HG02763 (cell line): Measurements from ENCODE around the gene ACOT12.
A peak's percentile ranks its signal among the peaks of the same experiment; 100 is the strongest.
"Not testable (repeated sequence)": the region's sequence is repeated elsewhere in the genome, so short reads cannot be mapped to it uniquely, and the experiment has no call there.

Experiments used
- ATAC-seq: cut with Tn5 transposase; IDR thresholded peaks from one replicate; pipeline ENCODE4 v1.9.1; 2021; ENCODE audit warnings: mild to moderate bottlenecking, moderate library complexity; ENCODE audit not compliant: unreplicated experiment

Gene ACOT12

GRCh38 chr5:81345411-81346003 lies 48.4 kb downstream of the ACOT12 start:
- ATAC-seq: no peak

DNA sequence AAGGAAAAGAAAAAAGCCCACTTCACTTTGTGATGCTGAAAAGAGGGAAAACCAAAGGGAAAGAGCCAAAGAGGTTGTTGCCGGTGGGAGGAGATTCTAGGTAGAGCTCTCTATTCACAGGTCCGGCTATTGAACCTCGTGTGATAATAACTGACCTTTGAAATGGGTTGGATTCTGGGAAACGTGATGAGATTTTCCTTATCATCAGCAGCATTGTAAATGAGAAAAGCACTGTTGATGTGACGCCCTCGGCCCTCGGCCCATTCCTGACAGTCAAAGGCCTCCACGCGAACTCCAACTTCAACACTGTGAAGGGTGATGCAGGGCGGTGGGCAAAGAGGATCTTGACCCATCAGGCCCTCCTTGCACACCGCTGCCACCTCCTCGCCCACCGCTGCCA lies 49.2 kb downstream of the ACOT12 start:
- no peak for ATAC-seq

DNA sequence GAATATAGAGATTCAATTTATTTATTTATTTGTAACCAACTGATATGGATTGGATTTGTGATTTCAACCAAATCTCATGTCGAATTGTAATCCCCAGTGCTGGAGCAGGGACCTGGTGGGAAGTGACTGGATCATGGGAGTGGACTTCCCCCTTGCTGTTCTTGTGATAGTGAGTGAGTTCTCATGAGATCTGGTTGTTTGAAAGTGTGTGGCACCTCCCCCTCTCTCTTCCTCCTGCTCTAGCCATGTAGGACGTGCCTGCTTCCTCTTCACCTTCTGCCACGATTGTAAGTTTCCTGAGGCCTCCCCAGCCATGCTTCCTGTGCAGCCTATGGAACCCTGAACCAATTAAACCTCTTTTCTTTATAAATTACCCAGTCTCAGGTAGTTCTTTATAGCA lies 55.7 kb downstream of the ACOT12 start:
- not testable (repeated sequence) for ATAC-seq

GRCh38 chr5:81337803-81338202 lies 56.1 kb downstream of the ACOT12 start:
- ATAC-seq: no peak

DNA sequence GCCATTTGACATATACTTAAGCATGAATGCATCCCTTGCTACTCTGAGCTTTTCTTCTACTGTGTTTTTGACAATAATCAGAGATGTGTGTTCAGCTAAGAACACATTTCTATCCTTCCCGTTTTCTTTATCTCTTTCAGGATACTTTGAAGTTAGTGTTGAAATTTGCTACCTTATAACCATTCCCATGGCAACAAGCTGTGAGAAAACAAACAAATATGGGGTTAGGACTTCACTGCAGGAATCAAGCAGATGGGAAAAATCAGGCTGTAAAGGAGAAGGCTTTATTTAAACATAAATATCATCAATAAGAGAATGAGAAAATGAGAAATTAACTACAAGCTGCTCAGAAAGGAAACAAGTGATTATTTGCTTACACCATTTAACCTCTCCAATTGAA lies 57.4 kb downstream of the ACOT12 start:
- no peak for ATAC-seq

DNA sequence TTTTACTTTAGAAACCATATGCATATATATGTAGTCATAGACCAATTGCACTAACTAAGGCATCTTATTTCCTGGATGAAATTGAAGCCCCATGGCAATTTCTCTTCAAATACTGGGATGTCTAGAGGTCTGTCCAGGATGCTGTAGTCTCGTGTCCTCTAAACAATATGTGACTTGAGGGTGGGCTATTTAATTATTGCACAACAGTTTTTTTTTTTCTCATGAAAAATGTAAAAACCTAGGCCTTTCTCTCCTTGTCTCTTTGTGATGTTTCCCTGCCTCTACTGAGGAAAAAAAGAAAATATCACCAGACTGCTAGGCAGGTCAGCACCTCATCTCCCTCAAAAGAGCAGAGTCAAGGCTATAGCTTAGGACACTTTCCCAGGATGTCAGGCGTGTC lies 58.0 kb downstream of the ACOT12 start:
- ATAC-seq: no peak

DNA sequence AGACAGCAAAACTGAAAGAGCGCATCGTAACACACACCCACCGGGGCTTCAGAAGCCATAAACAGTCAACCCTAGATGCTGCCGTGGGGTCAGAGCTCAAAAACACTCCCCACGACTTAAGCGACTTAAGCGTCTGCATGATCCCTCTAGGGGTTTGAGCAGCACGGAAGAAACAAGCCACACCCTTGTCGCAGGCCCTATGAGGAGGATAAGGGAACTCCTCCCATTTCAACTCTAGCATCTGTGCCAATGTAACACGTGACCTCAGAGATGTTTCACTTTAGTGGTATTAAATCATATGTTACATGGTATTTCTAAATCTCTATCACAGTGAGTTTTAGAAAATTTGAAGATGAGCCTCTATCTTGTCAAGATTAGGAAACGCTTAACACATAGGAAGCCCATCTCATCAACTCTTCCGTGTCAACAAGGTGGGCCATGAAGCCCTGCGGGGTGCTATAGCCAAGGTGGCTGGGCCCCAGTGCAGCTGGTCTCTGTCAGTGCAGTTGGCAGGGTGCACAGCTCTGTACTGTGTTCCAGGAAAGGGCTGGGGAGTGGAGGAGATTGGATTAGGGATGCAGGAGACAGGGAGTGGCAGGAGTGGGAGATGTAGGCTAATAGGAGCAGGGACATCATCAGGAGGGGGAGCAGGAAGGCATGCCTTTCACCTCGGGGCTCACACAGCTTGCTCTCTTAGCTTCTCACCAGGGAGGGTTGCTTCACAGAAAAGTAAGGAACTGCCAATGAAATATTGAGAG lies 59.5 kb downstream of the ACOT12 start:
- ATAC-seq: no peak

GRCh38 chr5:81326554-81326953 lies 67.4 kb downstream of the ACOT12 start:
- no peak for ATAC-seq

DNA sequence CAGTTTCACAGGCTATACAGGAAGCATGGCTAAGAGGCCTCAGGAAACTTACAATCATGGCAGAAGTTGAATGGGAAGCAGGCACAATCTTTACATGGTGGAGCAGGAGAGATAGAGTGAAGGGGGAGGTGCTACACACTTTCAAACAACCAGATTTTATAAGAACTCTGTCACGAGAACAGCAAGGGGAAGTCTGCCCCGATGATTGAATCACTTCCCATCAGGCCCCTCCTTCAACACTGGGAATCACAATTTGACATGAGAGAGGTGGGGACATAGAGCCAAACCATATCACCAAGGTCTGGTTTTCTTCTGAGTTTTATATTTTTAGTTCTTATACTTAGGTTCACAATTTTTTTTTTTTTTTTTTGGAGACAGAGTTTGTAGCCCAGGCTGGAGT lies 76.4 kb downstream of the ACOT12 start:
- ATAC-seq: no peak

DNA sequence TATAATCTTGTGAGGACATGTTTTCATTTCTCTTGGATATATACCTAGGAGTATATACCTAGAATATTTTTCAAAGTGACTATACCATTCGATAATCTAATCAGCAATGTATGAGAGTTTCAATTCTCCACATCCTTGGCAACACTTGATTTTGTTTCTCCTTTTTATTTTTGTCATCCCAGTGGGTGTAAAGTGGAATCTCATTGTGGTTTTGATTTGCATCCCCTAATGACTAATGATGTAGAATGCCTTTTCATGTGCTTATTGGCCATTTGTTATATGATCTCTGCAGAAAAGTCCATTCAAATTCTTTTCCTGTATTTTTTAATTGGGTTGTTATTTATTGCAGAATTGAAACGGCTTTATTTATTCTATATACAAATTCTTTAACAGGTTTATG lies 77.4 kb downstream of the ACOT12 start:
- no peak for ATAC-seq

DNA sequence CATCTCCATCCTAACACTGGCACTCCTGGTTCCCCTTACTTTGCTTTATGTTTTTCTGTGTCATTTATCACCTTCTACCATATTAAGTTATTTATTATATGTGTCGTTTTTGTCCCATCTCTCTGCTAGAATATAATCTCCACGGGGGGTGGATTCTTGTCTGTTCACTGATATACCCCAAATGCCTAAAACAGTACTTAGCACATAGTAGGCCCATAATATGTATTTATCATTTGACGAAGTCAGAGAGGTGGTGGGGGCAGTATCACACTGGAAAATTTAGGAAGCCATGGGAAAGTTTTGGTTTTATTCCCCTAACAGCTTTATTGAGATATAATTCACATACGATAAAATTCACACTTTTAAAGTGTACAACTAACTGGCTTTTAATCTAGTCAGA lies 78.1 kb downstream of the ACOT12 start:
- no peak for ATAC-seq

DNA sequence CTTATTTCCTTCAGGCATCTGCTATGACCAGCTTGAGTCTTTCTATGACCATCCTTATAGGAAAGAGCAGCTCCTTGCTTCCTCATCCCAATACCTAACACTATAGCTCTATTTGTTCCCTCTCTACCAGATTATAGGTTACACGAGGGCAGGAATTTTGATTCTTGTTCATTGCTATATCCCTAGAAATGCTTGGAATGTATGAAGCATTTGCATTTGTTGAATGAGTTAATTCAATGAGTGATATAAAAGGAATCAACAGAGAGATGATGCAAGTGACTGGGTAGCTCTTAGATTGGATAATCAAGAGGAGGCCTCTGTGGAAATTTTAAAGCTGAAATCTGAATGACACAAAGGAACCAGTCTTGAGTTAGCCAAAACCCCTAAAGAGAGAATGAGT lies 78.6 kb downstream of the ACOT12 start:
- ATAC-seq: no peak

- no peak for ATAC-seq
Measured at GRCh38 chr5:81314581-81314980, 79.4 kb downstream of the ACOT12 start.

GRCh38 chr5:81313686-81314085 lies 80.2 kb downstream of the ACOT12 start:
- no peak for ATAC-seq

GRCh38 chr5:81313278-81313677 lies 80.7 kb downstream of the ACOT12 start:
- ATAC-seq: no peak

- ATAC-seq: no peak
Measured at GRCh38 chr5:81310402-81311063, 83.4 kb downstream of the ACOT12 start.

GRCh38 chr5:81308836-81309235 lies 85.1 kb downstream of the ACOT12 start:
- ATAC-seq: no peak

GRCh38 chr5:81305785-81306184 lies 88.1 kb downstream of the ACOT12 start:
- ATAC-seq: no peak

GRCh38 chr5:81303563-81303962 lies 90.4 kb downstream of the ACOT12 start:
- ATAC-seq: no peak

GRCh38 chr5:81302596-81302995 lies 91.3 kb downstream of the ACOT12 start:
- ATAC-seq: no peak

- peak; percentile 97 for ATAC-seq
Measured at GRCh38 chr5:81301271-81302015, 92.5 kb downstream of the ACOT12 start, which contains the start of gene ZCCHC9. TSS of gene ZCCHC9 (plus strand) at chr5:81301587. CDS start at chr5:81304758, 3,171 bp downstream.

GRCh38 chr5:81300921-81301270 lies 93.0 kb downstream of the ACOT12 start:
- ATAC-seq: no peak
